ENCODE measurements around the gene CNPY4.
A peak's percentile ranks its signal among the peaks of the same experiment; 100 is the strongest.
"Not testable (repeated sequence)": the region's sequence is repeated elsewhere in the genome, so short reads cannot be mapped to it uniquely, and the experiment has no call there.

CNPY4 gene

GRCh38 chr7:100122067-100122466, 2.6 kb downstream of the CNPY4 start:
- no peak for DNase-seq

- no peak for DNase-seq
Observed at GRCh38 chr7:100122568-100122967, 3.1 kb downstream of the CNPY4 start.

GRCh38 chr7:100124301-100125230, 5.1 kb downstream of the CNPY4 start:
- DNase-seq = no peak

GRCh38 chr7:100126239-100126930, 7.0 kb downstream of the CNPY4 start:
- DNase-seq = no peak

GRCh38 chr7:100126931-100127865, 7.8 kb downstream of the CNPY4 start, which contains the start of gene MBLAC1:
Gene MBLAC1, plus strand, starts transcription at chr7:100126967. Its CDS starts 429 bp downstream, at chr7:100127396.
- DNase-seq = peak; percentile 81

- DNase-seq = no peak
Observed at GRCh38 chr7:100127866-100128636, 8.6 kb downstream of the CNPY4 start.

- no peak for DNase-seq
Observed at GRCh38 chr7:100128637-100128963, 9.2 kb downstream of the CNPY4 start.

- not testable (repeated sequence) for DNase-seq
Observed at GRCh38 chr7:100130220-100130607, 10.8 kb downstream of the CNPY4 start.

GRCh38 chr7:100130608-100131453, 11.4 kb downstream of the CNPY4 start:
- peak; percentile 9 for DNase-seq

- DNase-seq = no peak
Observed at GRCh38 chr7:100132126-100132525, 12.7 kb downstream of the CNPY4 start.

- DNase-seq = peak; percentile 39
Observed at GRCh38 chr7:100132697-100133151, 13.3 kb downstream of the CNPY4 start.

GRCh38 chr7:100137851-100138760, 18.7 kb downstream of the CNPY4 start:
- no peak for DNase-seq

- DNase-seq = no peak
Observed at GRCh38 chr7:100141555-100141949, 22.1 kb downstream of the CNPY4 start.

GRCh38 chr7:100142461-100142860, 23.0 kb downstream of the CNPY4 start:
- DNase-seq = no peak

GRCh38 chr7:100146350-100146749, 26.9 kb downstream of the CNPY4 start:
- not testable (repeated sequence) for DNase-seq

GRCh38 chr7:100147278-100147677, 27.8 kb downstream of the CNPY4 start:
- no peak for DNase-seq

- no peak for DNase-seq
Observed at GRCh38 chr7:100148225-100148558, 28.8 kb downstream of the CNPY4 start.

GRCh38 chr7:100148559-100149328, 29.3 kb downstream of the CNPY4 start, which contains the start of gene LAMTOR4:
Gene LAMTOR4, plus strand, starts transcription at chr7:100148918. Its CDS starts 55 bp downstream, at chr7:100148973.
- peak; percentile 97 for DNase-seq

- no peak for DNase-seq
Observed at GRCh38 chr7:100152404-100152803, 33.0 kb downstream of the CNPY4 start.
